Omental fat pad (tissue), 4 donors: ENCODE measurements around the gene STOX2. TPM values are rescaled to one million over a fixed set of nuclear protein-coding genes. Genes with fewer than 3 reads are reported as not detected.

Experiments used
- ATAC-seq: fragments of 150-250 bp; one replicate; pipeline ENCODE4 v1.9.1; 2016; ENCODE audit warnings: mild to moderate bottlenecking, moderate library complexity; ENCODE audit not compliant: low FRiP score
- DNase-seq: peaks from one replicate; pipeline ENCODE4 v3.0.0-alpha.2; 2019; ENCODE audit warnings: low spot score
- CTCF ChIP-seq, 3 donors: fragments of 450-650 bp; IDR thresholded peaks; one replicate each; pipeline ENCODE4 v1.5.1; 2016 to 2017; ENCODE audit warnings: antibody characterized with exemption in 3 of 3, mild to moderate bottlenecking in 3 of 3, moderate library complexity in 2 of 3
- total RNA-seq, 4 donors: library from RNA; depleted of rRNA; stranded (reverse); fragments of >200 nt; gene quantifications; one replicate each; pipeline ENCODE4 v1.1.0, GENCODE V29; 2016

The STOX2 gene
- total RNA-seq, 4 donors from 2014 or later = 1.3 to 20.8 (median 4.7) TPM

- no peak for TF ChIP-seq CTCF (IDR thresholded peaks at IDR 0.05)
- DNase-seq (no peak), ATAC-seq (no peak)
These were observed 43.7 kb upstream of the STOX2 start for GRCh38 chr4:183861426-183861825.

DNA sequence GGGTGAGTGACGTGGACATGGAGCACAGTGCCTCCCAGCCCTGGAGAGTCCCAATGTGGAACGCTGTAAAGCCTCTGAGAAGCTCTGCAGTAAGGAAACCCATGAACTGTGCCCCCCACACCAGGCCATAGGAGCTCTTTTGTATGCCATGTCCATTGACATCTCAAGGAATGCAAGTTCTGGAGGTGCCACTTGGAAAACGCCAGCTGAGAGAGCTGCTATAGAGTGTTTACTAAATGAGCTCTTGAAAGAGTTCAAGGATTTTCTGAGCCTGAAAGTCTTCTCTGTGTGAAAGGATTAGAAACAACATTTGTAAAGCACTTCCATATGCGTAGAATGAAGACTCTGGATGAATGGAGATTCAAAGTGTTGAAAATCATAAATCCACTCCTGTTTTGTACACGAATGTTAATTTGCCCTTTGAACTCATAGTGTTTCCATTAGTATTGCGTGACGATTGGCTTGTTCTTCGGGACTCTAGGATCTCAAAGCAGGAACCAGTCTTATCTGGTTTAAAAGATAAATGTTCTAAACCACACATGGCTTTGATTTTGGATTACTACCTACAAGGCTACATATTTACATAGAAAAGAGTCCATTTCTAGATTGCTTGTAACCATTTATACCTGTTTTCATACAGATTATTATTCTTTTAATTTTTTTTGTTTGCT is 41.8 kb upstream of the STOX2 start:
- ATAC-seq = no peak
- DNase-seq = no peak
- TF ChIP-seq CTCF (IDR thresholded peaks at IDR 0.05) = no peak

- ATAC-seq (no peak), DNase-seq (no peak)
- TF ChIP-seq CTCF (IDR thresholded peaks at IDR 0.05) = no peak
These were observed 37.9 kb upstream of the STOX2 start for GRCh38 chr4:183867247-183867646.

DNA sequence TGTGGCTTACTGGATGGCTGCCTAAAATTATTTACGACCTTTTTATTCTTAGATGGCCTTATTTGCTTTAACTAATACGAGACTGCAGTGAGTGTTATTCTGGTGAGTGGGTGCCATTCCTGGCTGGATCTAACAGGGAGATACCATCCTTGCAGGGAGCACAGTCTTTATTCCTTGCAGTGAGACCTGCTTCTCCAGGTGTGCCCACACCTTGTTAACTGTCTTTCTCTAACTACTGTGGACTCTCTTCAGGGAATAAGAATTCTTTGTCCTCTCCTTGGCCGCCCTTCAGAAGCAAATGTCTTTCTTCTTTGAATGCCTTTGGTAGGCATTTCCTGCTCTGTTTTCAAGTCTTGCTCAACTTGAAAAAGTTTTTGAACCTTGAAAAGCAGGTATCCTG is 34.1 kb upstream of the STOX2 start:
- no peak for DNase-seq
- TF ChIP-seq CTCF (IDR thresholded peaks at IDR 0.05) = no peak
- ATAC-seq = no peak

GRCh38 chr4:183871581-183871980 is 33.5 kb upstream of the STOX2 start:
- ATAC-seq (no peak), DNase-seq (no peak)

DNA sequence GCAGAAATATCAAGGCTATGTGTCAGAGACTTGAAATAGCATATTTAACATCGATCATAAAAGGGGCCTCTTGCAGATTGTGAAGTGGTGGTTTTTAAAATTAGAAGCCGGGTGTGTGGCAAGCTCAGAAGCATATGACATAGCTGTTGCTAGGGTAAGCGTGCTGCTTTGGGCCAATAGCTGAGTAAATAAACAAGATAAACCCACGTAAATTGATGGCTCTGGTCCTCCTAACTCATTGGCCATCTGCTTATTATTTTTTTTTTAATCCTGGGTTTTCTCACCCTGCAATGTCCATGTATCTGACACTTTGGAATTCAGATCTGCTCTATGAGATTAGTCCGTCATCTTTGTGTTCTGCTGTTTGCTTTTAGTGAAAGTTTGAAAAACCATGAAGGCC is 32.6 kb upstream of the STOX2 start:
- ATAC-seq (no peak), DNase-seq (no peak)
- TF ChIP-seq CTCF (IDR thresholded peaks at IDR 0.05) = no peak

More at GRCh38 chr4:183871581-183871980, 33.5 kb upstream of the STOX2 start:
- no peak for TF ChIP-seq CTCF (IDR thresholded peaks at IDR 0.05)

DNA sequence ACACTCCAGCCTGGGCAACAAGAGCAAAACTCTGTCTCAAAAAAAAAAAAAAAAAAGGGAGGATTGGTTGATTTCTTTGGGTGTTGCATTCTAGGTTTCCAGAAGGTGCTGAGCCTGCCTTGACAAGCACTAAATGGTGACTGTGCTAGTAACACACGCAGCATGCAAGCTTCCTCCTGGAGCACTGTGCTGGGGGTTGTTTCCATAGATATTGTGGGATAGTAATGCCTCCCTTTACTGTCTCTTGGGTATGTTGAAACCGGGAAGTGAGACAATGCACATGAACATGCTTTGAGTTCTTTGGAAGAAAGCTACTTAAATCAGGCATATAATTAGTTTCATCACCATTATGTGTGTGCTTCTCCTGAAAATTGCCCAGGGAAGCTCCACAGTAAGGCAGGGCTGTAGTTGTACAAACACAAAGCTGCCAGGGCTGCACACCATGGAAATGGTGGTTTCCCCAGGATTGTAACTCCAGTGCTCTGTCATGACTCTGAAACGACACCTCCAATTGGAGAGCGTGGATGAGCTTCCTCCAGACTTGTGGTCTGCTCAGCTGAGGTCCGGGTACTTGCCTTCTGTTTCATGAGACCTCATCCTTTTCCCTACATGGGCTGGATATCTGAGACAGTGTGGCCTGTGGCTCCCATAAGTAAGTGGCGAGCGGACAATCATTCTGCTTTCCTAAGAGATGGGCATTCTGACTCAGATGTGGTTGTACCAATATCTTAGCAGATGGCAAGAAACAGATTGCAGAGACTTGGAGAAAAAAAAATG is 31.5 kb upstream of the STOX2 start:
- ATAC-seq = no peak
- TF ChIP-seq CTCF (IDR thresholded peaks at IDR 0.05) = no peak
- DNase-seq = no peak
